ENCODE results near the gene OR5AC2.

Gene OR5AC2, protein sequence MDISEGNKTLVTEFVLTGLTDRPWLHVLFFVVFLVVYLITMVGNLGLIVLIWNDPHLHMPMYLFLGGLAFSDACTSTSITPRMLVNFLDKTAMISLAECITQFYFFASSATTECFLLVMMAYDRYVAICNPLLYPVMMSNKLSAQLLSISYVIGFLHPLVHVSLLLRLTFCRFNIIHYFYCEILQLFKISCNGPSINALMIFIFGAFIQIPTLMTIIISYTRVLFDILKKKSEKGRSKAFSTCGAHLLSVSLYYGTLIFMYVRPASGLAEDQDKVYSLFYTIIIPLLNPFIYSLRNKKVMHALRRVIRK

DNA sequence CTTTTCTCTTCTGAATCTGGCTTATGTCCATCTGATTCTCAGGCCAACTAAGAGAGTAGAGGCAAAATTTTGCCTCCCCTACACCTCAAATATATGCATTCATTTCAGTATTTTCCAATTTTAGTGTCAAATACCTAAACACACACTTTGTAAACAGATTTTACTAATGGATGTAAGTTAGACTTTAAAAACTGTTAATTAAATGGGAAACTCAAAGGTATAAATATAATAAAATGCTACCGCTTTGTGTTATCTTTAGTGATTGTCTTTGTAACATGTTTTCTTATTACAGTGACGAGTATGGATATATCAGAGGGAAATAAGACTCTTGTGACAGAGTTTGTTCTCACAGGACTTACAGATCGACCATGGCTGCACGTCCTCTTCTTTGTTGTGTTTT lies at the start of gene OR5AC2:
OR5AC2 (plus strand) TSS at position 301 of the 400 bp plus-strand sequence; CDS start at position 301, 0 bp downstream.
- Mint-ChIP-seq H3K4me3 (no peak within 1 kb of the TSS), H3K27me3 (no peaks in the 10 kb centered on the region), H3K9me3 (no peaks in the 10 kb centered on the region), H3K27ac (no peak within 1 kb of the TSS), H3K4me1 (no peaks in the 10 kb centered on the region)
- DNase-seq (no peak), ATAC-seq (no peak)

DNA sequence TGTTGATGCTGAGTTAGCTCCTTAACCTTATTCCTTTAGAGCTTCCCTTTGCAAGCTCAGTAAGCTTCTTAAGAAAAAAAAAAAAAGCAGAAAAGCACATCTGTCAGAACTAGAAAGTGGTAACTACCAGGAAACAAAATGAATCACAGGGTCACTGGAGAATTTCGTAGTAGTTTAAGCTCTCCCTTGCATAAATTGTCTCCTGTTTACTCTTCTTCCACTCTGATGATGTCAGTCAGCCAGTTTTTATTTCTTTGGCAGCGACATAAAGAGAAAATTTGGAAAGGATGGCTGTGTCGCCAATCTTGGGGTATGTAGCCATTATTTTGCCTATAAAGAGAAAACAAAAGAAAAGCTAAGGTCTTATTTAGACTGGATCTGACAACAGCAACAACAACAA lies 48.7 kb upstream of the OR5AC2 start:
- DNase-seq (no peak), ATAC-seq (no peak)
- peaks cover 0 to 7% of the 10 kb centered on the region in 2 donors for H3K9me3 Mint-ChIP-seq
- peaks cover 15% of the 10 kb centered on the region for H3K4me1 Mint-ChIP-seq
- no peak overlapping the region for H3K4me3 Mint-ChIP-seq
- peaks cover 38% of the 10 kb centered on the region for H3K27me3 Mint-ChIP-seq
- no peak overlapping the region for H3K27ac Mint-ChIP-seq

DNA sequence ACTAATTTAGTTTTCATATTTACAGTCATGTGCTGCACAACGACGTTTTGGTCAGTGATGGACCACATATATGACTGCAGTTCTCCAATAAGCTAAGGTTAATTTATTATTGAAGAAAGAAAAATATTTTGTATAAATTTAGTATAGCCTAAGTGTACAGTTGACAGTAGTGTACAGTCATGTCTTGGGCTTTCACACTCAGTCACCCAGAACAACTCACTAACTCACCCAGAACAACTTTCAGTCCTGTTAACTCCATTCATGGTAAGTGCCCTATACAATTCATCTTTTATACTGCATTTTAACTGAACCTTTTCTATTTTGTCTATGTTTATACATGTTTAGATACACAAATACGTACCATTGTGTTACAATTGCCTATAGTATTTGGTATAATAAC lies 48.1 kb upstream of the OR5AC2 start:
- peaks cover 42% of the 10 kb centered on the region for H3K27me3 Mint-ChIP-seq
- no peak overlapping the region for H3K27ac Mint-ChIP-seq
- ATAC-seq = peak; percentile 34

DNA sequence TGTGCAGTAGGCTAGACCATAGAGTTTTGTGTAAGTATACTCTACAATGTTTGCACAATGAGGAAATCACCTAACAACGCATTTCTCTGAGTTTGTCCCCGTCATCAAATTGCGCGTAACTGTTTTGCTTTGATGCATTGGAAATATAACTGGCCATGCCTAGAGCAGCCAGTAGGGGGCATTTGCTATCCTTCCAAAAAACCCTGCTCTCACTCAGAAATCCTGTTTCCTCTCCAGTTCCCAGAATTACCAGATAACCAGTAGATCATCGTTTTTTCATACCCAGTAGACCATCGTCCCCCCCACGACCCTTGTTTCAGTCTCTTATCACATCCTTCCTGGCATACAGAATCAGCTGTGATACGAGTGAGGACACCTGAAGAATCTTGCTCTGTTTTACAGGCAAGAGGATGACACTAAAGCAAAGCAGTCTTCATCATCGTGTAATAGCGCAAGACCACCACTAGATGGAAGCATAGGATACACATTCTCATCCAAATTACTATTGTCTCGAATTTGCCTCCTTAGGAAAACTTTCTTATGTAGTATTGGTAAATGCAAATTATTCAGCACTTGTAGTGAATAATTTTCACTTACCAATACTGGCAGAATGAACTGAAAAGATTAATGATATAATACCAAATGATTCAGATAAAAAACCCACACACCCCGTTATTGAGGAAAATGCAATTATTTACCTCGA lies 47.5 kb upstream of the OR5AC2 start:
- Mint-ChIP-seq H3K27ac (peak overlapping the region; percentile 87 to 95), H3K9me3 (peaks cover 0 to 7% of the 10 kb centered on the region in 2 donors), H3K4me1 (peaks cover 15% of the 10 kb centered on the region), H3K27me3 (peaks cover 41% of the 10 kb centered on the region), H3K4me3 (peak overlapping the region; percentile 86 to 90)
- DNase-seq (peak; percentile 75 to 80), ATAC-seq (peak; percentile 97)

More for the DNA sequence above, 48.1 kb upstream of the OR5AC2 start:
- Mint-ChIP-seq H3K4me1 (peaks cover 15% of the 10 kb centered on the region), H3K4me3 (peak overlapping the region; percentile 86 to 90), H3K9me3 (peaks cover 0 to 7% of the 10 kb centered on the region in 2 donors)
- DNase-seq = no peak

DNA sequence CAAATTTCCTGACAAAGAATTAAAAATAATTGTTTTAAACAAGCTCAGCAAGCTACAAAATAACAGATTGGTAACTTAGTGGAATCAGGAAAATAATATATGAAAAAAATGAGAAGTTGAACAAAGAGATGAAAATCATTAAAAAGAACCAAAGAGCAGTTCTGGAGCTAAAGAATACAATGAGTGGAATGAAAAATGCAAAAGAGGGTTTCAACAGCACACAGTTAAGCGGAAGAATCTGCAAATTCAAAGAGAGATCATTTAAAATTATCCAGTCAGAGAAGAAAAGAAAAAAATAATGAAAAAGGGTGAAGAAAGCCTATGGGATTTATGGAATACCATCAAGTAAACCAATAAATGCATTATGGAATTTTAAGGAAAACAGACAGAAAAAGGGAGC lies 45.6 kb upstream of the OR5AC2 start:
- no peak overlapping the region for H3K27ac Mint-ChIP-seq
- ATAC-seq (no peak), DNase-seq (no peak)
- no peak overlapping the region for H3K4me3 Mint-ChIP-seq
- peaks cover 35% of the 10 kb centered on the region for H3K27me3 Mint-ChIP-seq
- H3K4me1 Mint-ChIP-seq = peaks cover 15% of the 10 kb centered on the region
- peaks cover 0 to 7% of the 10 kb centered on the region in 2 donors for H3K9me3 Mint-ChIP-seq

DNA sequence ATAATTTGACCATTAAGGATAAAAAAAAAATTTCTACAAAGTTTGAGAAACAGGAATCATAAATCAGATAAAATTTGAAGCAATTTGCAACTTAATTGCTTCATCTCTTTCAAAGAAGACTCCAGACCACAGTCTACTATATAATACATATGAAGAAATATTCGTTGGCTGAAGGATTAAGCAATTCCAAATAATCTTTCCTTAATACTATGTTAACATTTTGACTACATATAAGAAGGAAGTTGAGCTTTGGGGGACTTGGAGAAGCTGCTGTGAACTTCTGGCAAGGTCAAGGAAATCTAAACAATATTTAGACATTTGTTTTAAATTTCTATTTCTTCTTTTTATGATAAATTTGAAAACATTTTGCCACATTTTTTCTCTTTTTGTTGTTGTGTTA lies 38.4 kb upstream of the OR5AC2 start:
- H3K4me1 Mint-ChIP-seq = no peaks in the 10 kb centered on the region
- H3K27me3 Mint-ChIP-seq = peaks cover under 1% of the 10 kb centered on the region
- H3K4me3 Mint-ChIP-seq = no peak overlapping the region
- ATAC-seq (no peak), DNase-seq (no peak)
- no peak overlapping the region for H3K27ac Mint-ChIP-seq
- H3K9me3 Mint-ChIP-seq = no peaks in the 10 kb centered on the region

DNA sequence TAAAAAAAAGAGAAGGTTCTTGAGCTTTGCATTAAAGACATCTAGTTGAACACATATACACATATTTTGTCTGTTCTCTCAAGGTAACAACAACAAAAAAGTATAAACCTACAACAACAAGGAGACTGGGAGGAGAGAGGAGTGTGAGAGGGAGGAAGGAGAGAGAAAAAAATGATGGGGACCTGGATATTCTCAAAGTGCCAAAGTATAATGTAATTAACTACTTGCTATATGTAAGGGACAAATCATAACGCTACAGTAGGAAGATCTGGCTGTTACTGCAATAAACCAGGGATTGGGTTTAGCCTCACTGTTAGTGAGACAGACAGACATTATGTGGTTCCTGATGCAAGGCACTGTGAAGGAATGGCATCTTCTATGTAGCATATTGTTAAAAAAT lies 37.7 kb upstream of the OR5AC2 start:
- ATAC-seq (no peak), DNase-seq (no peak)
- Mint-ChIP-seq H3K27me3 (no peaks in the 10 kb centered on the region), H3K4me1 (no peaks in the 10 kb centered on the region), H3K27ac (no peak overlapping the region), H3K9me3 (no peaks in the 10 kb centered on the region), H3K4me3 (no peak overlapping the region)

DNA sequence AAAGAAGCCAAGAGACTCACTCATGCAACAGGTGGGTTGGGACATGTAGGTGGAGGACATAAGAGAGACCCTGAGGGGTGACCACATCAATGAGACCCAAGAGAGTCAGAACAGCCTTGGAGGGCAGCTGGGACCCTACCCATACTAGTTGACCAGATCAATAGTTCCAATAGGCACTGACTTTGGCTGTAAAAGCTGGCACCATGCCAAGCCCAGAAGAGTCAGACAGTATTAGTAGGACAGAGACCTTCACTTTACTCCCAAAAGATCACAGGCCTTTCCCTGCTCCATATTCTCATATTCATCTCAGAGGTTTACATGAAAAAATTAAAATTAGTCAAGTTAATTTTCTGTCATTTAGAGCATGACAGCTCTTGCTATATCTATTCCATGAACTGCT lies 30.9 kb upstream of the OR5AC2 start:
- H3K4me1 Mint-ChIP-seq = no peaks in the 10 kb centered on the region
- no peak overlapping the region for H3K4me3 Mint-ChIP-seq
- DNase-seq (no peak), ATAC-seq (no peak)
- no peak overlapping the region for H3K27ac Mint-ChIP-seq
- no peaks in the 10 kb centered on the region for H3K9me3 Mint-ChIP-seq
- H3K27me3 Mint-ChIP-seq = peaks cover 8% of the 10 kb centered on the region

DNA sequence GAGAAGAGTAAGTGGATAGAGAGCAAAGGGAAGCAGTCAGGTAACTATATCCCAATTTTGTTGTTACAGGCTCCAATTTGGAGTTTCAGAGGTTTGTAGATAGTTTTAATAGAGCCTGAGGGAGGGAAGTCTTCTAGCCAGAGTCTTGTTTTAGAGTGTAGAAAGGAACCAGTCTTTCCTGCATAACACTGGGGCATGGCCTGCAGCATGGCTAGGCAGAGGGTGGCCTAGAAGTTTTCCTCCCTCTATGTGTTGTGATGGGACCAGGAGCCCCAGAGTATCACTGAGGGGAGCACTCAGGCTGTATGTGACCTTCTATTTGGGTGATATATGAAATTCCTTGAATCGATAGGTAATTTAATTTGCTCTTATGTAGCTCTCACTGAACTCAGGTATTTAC lies 29.3 kb upstream of the OR5AC2 start:
- DNase-seq = no peak
- Mint-ChIP-seq H3K27me3 (peaks cover 8% of the 10 kb centered on the region), H3K27ac (no peak overlapping the region), H3K4me3 (no peak overlapping the region), H3K9me3 (no peaks in the 10 kb centered on the region), H3K4me1 (no peaks in the 10 kb centered on the region)
- ATAC-seq = no peak

DNA sequence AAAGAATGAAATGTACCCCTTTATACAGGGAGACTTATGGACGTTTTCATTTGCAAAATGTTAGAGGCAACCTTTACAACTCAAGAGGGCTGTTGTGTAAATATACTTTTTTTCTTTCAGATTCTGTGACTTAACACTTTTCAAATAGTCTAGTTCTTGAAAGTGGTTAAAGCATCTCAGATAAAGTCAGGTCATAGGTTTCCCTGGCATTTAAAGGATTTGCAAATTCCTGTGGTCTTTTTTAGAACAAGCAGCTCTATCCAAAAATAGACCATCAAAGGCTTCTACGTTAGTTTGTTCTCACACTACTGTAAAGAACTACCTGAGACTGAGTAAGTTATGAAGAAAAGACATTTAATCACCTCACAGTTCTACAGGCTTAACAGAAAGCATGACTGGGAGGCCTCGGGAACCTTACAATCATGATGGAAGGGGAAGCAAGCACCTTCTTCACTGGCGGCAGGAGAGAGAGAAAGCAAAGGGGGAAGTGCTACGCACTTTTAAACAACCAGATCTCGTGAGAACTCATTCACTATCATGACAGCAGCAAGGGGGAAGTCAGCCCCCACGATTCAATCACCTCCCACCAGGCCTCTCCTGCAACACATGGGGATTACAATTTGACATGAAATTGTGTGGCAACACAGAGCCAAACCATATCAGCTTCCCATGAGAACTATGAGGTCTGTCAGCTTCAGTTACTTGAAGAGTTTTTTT lies 28.6 kb upstream of the OR5AC2 start:
- no peak for ATAC-seq
- Mint-ChIP-seq H3K27me3 (peaks cover 8% of the 10 kb centered on the region), H3K9me3 (no peaks in the 10 kb centered on the region), H3K27ac (no peak overlapping the region), H3K4me1 (no peaks in the 10 kb centered on the region), H3K4me3 (no peak overlapping the region)
- no peak for DNase-seq

DNA sequence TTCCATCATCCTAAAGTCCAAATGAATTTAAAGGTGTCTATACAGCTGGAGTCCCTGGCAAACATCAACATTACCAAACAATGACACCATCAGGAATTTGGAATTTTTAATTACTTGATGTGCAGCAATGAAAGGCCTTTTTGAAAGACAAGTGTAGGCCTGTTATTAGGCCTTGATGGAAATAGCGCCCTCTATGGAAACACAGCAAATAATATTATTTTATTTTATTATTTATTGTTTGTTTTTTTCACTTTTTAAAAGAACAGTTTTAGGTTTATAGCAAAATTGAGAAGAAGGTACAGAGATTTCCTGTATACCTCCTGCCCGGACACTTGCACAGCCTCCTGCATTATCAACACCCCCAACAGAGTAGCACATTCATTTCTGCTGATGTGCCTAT lies 18.1 kb upstream of the OR5AC2 start:
- DNase-seq (no peak), ATAC-seq (no peak)
- H3K27ac Mint-ChIP-seq = no peak overlapping the region
- H3K27me3 Mint-ChIP-seq = no peaks in the 10 kb centered on the region
- no peaks in the 10 kb centered on the region for H3K9me3 Mint-ChIP-seq
- no peaks in the 10 kb centered on the region for H3K4me1 Mint-ChIP-seq
- no peak overlapping the region for H3K4me3 Mint-ChIP-seq

DNA sequence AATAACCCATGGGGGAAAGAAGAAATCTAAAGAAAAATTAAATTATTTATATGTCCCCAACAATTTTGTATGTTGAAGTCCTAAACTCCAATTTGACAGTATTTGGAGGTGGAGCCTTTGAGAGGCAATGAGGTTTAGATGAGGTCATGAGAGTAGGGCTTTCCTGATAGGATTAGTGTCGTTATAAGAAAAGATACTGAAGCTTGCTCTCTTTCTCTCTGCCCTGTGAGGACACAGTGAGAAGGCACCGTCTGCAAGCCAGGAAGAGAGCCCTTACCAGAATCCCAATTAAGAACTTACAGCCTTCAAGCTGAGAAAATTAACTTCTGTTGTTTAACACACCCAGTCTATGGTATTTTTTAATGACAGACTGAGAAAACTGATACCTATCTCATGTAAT lies 16.1 kb upstream of the OR5AC2 start:
- no peak for DNase-seq
- Mint-ChIP-seq H3K4me1 (no peaks in the 10 kb centered on the region), H3K9me3 (no peaks in the 10 kb centered on the region), H3K4me3 (no peak overlapping the region), H3K27ac (no peak overlapping the region), H3K27me3 (no peaks in the 10 kb centered on the region)
- no peak for ATAC-seq

DNA sequence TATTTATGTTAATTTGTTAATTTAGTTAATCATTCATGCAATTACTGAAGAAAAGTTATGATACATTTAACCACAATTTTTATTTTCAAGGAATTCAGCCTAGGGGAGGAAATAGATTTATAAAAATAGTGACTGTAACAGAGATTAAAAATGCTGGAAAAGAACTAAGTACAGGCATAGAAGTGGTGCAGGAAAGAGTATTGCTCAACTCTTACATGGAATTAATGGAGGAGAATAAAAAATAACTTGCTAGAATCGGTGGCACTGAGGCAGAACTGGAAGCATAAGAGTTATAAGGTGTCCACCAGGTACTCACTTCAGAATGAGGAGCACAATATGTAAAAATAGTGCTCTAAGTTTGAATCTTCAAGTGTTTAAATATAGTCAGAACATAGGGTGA lies 13.5 kb upstream of the OR5AC2 start:
- DNase-seq (no peak), ATAC-seq (no peak)
- H3K4me3 Mint-ChIP-seq = no peak overlapping the region
- peaks cover 12% of the 10 kb centered on the region for H3K27me3 Mint-ChIP-seq
- H3K27ac Mint-ChIP-seq = no peak overlapping the region
- no peaks in the 10 kb centered on the region for H3K9me3 Mint-ChIP-seq
- no peaks in the 10 kb centered on the region for H3K4me1 Mint-ChIP-seq

DNA sequence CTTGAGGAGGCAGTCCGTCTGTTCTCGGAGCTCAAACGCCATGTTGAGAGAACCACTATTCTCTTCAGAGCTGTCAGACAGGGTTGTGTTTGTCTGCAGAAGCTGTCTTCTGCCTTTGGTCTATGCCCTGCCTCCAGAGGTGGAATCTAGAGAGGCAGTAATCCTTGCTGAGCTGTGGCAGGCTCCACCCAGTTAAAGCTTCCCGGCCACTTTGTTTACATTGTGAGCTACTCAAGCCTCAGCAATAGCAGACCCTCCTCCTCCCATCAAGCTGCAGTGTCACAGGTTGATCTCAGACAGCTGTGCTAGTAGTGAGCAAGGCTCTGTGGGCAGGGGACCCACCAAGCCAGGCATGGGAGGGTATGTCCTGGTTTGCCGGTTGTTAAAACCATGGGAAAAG lies 8.9 kb downstream of the OR5AC2 start:
- DNase-seq = no peak
- no peak for ATAC-seq
- peaks cover 0 to 5% of the 10 kb centered on the region in 2 donors for H3K9me3 Mint-ChIP-seq
- H3K4me1 Mint-ChIP-seq = no peaks in the 10 kb centered on the region
- H3K27me3 Mint-ChIP-seq = no peaks in the 10 kb centered on the region
- no peak overlapping the region for H3K27ac Mint-ChIP-seq
- H3K4me3 Mint-ChIP-seq = no peak overlapping the region

DNA sequence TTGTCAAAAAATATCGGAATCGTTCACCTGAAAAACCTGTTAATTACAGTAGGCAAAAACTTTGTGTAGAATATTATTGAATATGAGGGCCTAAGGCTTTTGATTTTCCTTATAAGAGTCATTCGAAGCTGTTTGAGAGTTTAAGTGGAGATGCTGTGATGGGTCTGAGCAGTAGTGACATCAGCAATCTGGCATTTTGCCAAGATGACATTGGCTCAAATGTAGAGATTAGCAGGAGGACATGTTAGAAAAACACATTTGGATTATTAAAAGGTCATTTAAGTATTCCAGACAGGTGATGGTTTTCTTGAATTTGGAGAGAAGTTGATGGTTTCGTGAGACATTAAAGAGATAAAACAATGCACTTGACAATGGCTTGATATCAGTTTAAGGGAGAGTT lies 12.9 kb downstream of the OR5AC2 start:
- H3K4me3 Mint-ChIP-seq = no peak overlapping the region
- DNase-seq = no peak
- H3K4me1 Mint-ChIP-seq = no peaks in the 10 kb centered on the region
- no peak overlapping the region for H3K27ac Mint-ChIP-seq
- H3K27me3 Mint-ChIP-seq = no peaks in the 10 kb centered on the region
- no peak for ATAC-seq
- peaks cover 0 to 4% of the 10 kb centered on the region in 2 donors for H3K9me3 Mint-ChIP-seq

DNA sequence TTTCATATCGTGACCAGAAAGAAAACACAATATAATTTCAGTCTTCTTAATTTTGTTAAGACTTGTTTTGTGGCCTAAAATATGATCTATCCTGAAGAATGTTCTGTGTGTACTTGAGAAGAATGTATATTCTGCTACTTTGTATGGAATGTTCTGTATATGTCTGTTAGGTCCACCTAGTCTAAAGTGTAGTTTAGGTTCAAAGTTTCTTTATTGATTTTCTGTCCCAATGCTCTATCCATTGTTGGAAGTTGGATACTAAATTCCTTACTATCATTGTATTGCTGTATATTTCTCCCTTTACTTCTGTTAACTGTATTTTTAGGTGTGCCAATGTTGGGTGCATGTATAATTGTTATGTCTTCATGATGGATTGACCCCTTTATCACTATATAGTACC lies 21.2 kb downstream of the OR5AC2 start:
- no peaks in the 10 kb centered on the region for H3K4me1 Mint-ChIP-seq
- ATAC-seq (no peak), DNase-seq (no peak)
- H3K27me3 Mint-ChIP-seq = no peaks in the 10 kb centered on the region
- no peak overlapping the region for H3K4me3 Mint-ChIP-seq
- H3K27ac Mint-ChIP-seq = no peak overlapping the region
- H3K9me3 Mint-ChIP-seq = peaks cover 0 to 5% of the 10 kb centered on the region in 2 donors
